OCI-LY3 (cell line): Measurements from ENCODE around the gene HIBCH.
"Not testable (repeated sequence)": the region's sequence is repeated elsewhere in the genome, so short reads cannot be mapped to it uniquely, and the experiment has no call there.

Source experiments
- H2AFZ ChIP-seq: fragments of 200-600, 300-600 bp; shearing (Covaris generic); 2 replicates; pipeline ENCODE4 v1.6.0; 2014; ENCODE audit warnings: antibody characterized with exemption, low read depth, low read length
- H3K27ac ChIP-seq: fragments of 200-600, 300-600 bp; sonication (generic); 2 replicates; pipeline ENCODE4 v1.5.1; 2014; ENCODE audit warnings: mild to moderate bottlenecking, low read length, moderate library complexity, mixed read lengths
- H3K27me3 ChIP-seq: fragments of 200-600, 300-600 bp; sonication (generic); 2 replicates; pipeline ENCODE4 v1.6.1; 2014; ENCODE audit warnings: low read depth, low read length, mixed read lengths
- H3K36me3 ChIP-seq: fragments of 200-600, 300-600 bp; sonication (generic); replicated peaks from 2 replicates; pipeline ENCODE3; 2014; ENCODE audit warnings: low read depth, low read length, mixed read lengths
- H3K4me1 ChIP-seq: fragments of 300-600, 200-600 bp; sonication (generic); 2 replicates; pipeline ENCODE4 v1.6.1; 2014; ENCODE audit warnings: low read length, mixed read lengths
- H3K4me2 ChIP-seq: fragments of 200-600, 300-600 bp; sonication (generic); 2 replicates; pipeline ENCODE4 v1.6.1; 2014; ENCODE audit warnings: low read length, mixed read lengths
- H3K4me3 ChIP-seq: fragments of 300-600, 200-600 bp; sonication (generic); 2 replicates; pipeline ENCODE4 v1.5.1; 2014; ENCODE audit warnings: antibody characterized with exemption, mild to moderate bottlenecking, low read length, moderate library complexity
- H3K79me2 ChIP-seq: fragments of 300-600, 200-600 bp; shearing (Covaris generic); 2 replicates; pipeline ENCODE4 v1.6.1; 2014; ENCODE audit warnings: mild to moderate bottlenecking, low read length, mixed read lengths
- H3K9ac ChIP-seq: fragments of 300-600, 200-600 bp; shearing (Covaris generic); 2 replicates; pipeline ENCODE4 v1.6.0; 2014; ENCODE audit warnings: mild to moderate bottlenecking, low read length, moderate library complexity
- H3K9me3 ChIP-seq: fragments of 200-600, 300-600 bp; shearing (Covaris generic); 2 replicates; pipeline ENCODE4 v1.6.1; 2014; ENCODE audit warnings: low read length, mixed read lengths; ENCODE audit not compliant: insufficient read depth
- H4K20me1 ChIP-seq: fragments of 200-600, 300-600 bp; sonication (generic); 2 replicates; pipeline ENCODE4 v1.6.1; 2016; ENCODE audit warnings: low read length, mixed read lengths; ENCODE audit not compliant: insufficient read depth
- EZH2phosphoT487 ChIP-seq: fragments of 200-600 bp; shearing (Covaris generic); IDR thresholded peaks from 2 replicates; pipeline ENCODE4 v1.6.1; 2018; ENCODE audit warnings: antibody characterized with exemption, mixed run types, low read depth
- TF ChIP-seq, protein P1 (sequence below): fragments of 200-600, 300-600 bp; sonication (generic); IDR thresholded peaks from 2 replicates; pipeline ENCODE4 v1.5.1; 2014; ENCODE audit warnings: antibody characterized with exemption, low read length, low read depth

Gene HIBCH

DNA sequence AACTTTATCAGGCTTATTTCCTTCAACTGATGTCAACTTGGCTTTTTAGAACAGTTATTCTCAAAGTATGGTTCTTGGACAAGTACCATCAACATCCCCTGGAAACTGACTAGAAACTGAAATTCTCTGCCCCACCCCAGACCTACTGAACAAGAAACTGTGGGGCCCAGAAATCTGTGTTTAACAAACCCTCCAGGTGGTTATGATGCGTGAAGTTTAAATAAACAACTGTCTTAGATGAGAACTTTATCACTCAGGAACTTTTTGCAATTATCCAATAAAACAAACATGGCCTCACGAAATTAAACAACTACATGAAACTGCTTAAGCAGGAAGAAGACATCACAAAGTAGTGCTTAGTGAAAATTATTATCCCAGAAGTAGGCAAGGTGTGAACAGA lies 4.4 kb downstream of the HIBCH start:
- no peak for TF ChIP-seq EZH2phosphoT487
- TF ChIP-seq, protein P1, sequence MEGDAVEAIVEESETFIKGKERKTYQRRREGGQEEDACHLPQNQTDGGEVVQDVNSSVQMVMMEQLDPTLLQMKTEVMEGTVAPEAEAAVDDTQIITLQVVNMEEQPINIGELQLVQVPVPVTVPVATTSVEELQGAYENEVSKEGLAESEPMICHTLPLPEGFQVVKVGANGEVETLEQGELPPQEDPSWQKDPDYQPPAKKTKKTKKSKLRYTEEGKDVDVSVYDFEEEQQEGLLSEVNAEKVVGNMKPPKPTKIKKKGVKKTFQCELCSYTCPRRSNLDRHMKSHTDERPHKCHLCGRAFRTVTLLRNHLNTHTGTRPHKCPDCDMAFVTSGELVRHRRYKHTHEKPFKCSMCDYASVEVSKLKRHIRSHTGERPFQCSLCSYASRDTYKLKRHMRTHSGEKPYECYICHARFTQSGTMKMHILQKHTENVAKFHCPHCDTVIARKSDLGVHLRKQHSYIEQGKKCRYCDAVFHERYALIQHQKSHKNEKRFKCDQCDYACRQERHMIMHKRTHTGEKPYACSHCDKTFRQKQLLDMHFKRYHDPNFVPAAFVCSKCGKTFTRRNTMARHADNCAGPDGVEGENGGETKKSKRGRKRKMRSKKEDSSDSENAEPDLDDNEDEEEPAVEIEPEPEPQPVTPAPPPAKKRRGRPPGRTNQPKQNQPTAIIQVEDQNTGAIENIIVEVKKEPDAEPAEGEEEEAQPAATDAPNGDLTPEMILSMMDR = no peak
- Histone ChIP-seq H3K36me3 (no peaks in the 10 kb centered on the region), H3K9ac (peak overlapping the region; percentile 31; the same call in 1 of the 2 replicates), H2AFZ (no peak overlapping the region), H3K4me3 (peak overlapping the region; percentile 35), H3K79me2 (no peaks in the 10 kb centered on the region), H4K20me1 (no peaks in the 10 kb centered on the region), H3K27me3 (no peaks in the 10 kb centered on the region), H3K27ac (no peak overlapping the region), H3K4me1 (peaks cover 17% of the 10 kb centered on the region), H3K9me3 (no peaks in the 10 kb centered on the region), H3K4me2 (peak overlapping the region; percentile 59)

DNA sequence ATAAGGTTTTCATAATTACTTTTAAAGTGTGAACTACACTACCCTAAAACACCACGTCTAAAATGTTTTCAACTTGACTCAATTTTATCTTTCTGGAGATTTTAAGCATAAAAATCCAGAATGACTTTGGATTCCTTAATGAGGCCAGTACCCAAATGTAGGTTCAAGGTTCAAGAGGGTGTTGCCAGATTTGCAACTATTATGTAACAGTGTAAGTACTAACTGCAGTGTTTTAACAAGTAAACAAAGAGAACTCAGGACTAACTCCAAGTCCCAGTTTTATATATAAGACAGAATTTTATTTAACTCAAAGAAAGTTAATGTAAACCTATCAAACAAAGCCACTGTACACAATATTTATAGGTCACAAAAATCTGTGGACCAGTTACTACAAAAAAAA lies 5.7 kb downstream of the HIBCH start:
- no peak overlapping the region for H2AFZ ChIP-seq
- no peaks in the 10 kb centered on the region for H3K79me2 ChIP-seq
- H3K4me3 ChIP-seq = no peak overlapping the region
- TF ChIP-seq EZH2phosphoT487 = no peak
- TF ChIP-seq, protein P1 = no peak
- H3K27ac ChIP-seq = no peak overlapping the region
- peaks cover 13% of the 10 kb centered on the region for H3K4me1 ChIP-seq
- no peak overlapping the region for H3K9ac ChIP-seq
- no peaks in the 10 kb centered on the region for H3K9me3 ChIP-seq
- H3K4me2 ChIP-seq = no peak overlapping the region
- no peaks in the 10 kb centered on the region for H3K36me3 ChIP-seq
- H3K27me3 ChIP-seq = no peaks in the 10 kb centered on the region
- no peaks in the 10 kb centered on the region for H4K20me1 ChIP-seq

DNA sequence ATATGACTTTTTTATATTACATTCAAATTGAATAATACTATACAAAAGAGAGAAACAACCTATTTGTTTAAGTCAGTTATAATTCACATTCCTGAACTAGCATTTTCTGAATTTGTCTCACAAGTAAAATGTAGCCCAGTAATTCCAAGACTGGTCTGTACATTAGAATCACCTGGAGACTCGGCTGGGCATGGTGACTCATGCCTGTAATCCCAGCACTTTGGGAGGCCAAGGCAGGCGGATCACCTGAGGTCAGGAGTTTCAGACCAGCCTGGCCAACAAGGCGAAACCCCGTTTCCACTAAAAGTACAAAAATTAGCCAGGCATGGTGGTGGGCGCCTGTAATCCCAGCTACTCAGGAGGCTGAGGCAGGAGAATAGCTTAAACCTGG lies 7.0 kb downstream of the HIBCH start:
- H3K9me3 ChIP-seq, H3K9ac ChIP-seq, H4K20me1 ChIP-seq, H3K27ac ChIP-seq, H3K36me3 ChIP-seq, H3K79me2 ChIP-seq, H3K4me3 ChIP-seq, H2AFZ ChIP-seq, H3K27me3 ChIP-seq, H3K4me2 ChIP-seq: not testable (repeated sequence)
- peaks cover 10% of the 10 kb centered on the region for H3K4me1 ChIP-seq

DNA sequence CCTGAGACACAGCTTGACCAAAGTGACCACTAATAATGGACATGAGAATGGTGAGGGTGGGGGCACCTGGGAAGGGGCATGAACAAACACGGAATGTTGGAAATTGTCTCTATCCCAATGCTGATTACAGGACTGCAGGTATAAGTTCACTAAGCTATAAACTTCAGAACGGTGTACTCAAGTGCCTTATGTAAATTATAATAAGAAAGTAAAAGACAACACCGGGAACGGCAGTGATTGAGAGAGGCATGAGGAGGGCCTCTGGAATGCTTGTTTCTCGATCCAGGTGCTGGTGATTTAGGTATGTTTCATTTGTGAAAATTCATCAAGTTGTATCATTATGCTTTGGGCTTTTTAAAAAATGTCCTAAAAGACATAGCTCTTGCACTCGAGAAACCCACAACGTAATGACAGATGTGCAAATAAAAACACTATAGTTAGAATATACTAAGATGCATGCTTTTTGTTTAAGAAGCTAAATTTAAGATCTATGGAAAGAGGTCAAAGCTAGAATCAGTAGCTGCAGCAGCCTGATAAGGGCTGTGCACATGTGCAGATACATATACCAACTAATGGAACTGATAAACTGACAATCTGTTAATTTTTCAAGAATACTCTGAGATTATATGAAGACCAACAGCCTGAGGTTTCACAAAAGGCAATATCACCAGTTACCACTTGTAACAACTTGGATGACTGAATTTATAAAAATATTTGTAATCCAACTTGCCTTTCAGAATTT lies 7.6 kb downstream of the HIBCH start:
- no peak overlapping the region for H3K9ac ChIP-seq
- H3K36me3 ChIP-seq = no peaks in the 10 kb centered on the region
- no peak overlapping the region for H3K4me3 ChIP-seq
- no peak overlapping the region for H3K4me2 ChIP-seq
- peaks cover 10% of the 10 kb centered on the region for H3K4me1 ChIP-seq
- no peaks in the 10 kb centered on the region for H4K20me1 ChIP-seq
- H3K79me2 ChIP-seq = no peaks in the 10 kb centered on the region
- no peak for TF ChIP-seq EZH2phosphoT487
- TF ChIP-seq, protein P1 = no peak
- no peak overlapping the region for H2AFZ ChIP-seq
- H3K27ac ChIP-seq = no peak overlapping the region
- H3K9me3 ChIP-seq = no peaks in the 10 kb centered on the region
- H3K27me3 ChIP-seq = no peaks in the 10 kb centered on the region
